ENCODE results near the gene PEX7.
A peak's percentile ranks its signal among the peaks of the same experiment; 100 is the strongest.
"Not testable (repeated sequence)": the region's sequence is repeated elsewhere in the genome, so short reads cannot be mapped to it uniquely, and the experiment has no call there.

PEX7 gene

DNA sequence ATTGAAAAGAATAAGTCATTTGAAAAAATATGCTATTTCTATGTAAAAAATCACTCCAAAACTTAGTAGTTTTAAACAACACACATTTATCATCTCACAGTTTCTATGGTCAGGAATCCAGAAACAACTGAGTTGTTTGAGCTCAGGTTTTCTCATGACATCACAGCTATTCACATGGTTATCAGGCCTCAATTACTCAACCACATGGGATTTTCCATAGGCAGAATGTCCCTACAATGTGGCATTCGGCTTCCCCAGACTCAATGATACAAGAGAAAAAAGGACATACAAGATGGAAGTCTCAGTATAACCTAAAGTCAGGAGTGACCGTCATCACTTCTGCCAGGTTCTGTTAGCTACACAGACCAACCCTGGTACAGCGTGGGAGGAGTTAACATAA lies 96.3 kb downstream of the PEX7 start:
- no peak for DNase-seq

DNA sequence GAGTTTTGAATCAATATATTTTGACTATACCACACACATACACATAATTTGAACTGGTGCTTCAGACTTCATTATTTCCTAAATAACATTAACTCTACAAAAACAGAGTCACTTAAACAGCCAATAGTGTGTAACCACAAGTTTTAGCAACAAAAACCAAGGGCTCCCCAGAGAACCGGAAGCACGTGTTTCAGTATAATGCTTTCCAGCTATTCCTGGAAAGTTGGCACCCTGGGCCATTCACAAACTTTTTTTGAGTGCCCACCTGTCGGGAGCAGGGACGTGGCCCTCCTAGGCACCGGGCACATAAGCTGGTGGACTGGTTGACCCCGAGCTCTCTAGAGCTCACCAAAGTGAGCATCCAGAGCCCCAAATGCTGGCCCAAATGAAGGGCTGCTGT lies 97.8 kb downstream of the PEX7 start:
- no peak for DNase-seq

DNA sequence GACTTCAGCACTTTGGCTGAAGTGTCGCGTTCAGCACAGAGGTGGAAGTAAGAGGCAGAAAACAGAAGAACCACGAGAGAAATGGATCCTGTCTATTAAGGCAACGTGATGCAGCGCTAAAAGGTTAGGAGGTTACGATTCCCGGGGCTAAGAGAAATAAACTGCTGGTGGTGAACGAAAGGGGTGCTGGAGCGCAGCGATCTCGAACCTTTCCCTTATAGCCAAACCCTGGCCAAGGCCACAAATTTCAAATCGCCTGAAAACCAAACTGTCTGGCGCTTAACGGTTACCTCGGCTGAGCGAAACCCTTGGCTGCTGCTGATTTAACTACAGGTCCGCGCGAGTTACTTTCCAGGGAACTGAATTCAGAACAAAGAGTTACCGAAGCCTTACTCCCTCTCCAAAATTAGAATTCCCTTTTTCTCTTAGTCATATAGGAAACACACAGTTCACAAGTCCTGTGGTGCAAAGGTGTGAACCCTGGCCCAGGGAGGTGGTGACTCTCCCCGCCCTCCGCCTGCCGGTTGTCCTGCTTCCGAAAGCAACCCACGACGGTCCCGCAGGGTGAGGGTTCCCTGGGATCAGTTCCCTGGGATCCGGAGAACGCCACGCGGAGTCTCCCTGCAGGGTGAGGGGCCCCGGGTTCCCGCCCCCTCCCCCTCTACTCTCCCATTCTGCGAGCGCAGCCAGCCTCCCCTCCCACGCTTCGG lies 98.4 kb downstream of the PEX7 start:
- DNase-seq = peak; percentile 65

DNA sequence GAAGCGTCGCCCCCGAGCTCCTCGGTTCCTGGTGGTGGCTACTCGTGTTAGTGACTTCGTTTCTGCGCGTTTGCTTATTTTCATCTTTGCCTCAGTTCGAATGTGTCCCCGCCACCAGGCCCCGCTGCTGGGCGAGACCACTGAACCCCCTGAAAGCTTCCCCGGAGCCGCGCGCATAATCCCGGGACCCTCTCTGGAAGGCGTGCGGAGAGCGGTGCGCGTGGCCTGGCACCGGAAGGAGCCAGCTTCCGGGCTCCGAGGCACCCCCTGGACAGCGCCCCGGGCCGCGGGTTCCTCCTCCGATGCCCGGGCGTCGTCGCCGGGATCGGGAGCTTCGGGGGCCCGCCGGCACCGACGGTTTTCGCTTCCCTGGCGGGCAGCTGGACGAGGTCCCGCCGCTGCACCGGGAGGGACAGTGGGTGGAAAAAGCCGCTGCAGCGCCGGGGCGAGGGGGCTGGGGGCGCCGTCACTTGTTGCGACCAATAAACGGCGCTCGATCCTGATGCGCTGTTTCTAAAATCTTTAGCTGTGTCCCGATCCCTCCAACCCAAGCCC lies 99.1 kb downstream of the PEX7 start:
- peak; percentile 61 for DNase-seq

DNA sequence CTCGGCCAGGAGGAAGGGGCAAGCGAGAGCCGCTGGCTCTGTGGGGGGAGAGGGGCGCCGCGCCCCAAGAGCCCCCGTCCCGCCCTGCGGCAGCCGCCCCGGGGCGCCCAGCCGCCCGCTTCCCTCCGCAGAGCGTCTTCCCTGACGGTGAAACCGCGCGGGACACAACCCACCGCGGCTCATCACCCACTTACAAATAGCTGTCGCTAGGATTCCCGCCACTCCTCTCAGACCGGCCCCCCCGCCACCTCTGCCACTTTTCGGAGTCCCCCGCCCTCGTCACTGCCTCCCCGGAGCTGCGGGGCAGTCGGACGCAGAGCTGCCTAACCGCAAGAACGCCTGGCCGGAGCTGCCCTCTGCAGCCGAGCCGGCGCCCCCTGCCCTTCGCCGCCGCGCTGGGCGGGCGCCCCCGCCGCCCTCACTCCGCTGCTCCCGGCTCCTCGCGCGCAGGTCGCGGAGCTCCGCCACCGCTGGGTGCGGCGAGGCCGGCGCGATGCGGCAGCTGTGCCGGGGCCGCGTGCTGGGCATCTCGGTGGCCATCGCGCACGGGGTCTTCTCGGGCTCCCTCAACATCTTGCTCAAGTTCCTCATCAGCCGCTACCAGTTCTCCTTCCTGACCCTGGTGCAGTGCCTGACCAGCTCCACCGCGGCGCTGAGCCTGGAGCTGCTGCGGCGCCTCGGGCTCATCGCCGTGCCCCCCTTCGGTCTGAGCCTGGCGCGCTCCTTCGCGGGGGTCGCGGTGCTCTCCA lies 99.7 kb downstream of the PEX7 start, which contains the start of gene SLC35D3:
TSS of gene SLC35D3 (plus strand) at position 366 of the 749 bp plus-strand sequence. CDS start at position 494, 128 bp downstream.
- peak; percentile 69 for DNase-seq

DNA sequence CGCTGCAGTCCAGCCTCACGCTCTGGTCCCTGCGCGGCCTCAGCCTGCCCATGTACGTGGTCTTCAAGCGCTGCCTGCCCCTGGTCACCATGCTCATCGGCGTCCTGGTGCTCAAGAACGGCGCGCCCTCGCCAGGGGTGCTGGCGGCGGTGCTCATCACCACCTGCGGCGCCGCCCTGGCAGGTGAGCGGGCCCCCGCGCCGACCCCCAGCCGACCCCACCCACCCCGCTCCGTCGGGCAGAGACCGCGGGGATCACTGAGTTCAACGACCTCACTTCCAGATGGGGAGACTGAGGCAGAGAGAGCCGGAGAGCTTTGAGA lies 100.3 kb downstream of the PEX7 start:
- DNase-seq = no peak

DNA sequence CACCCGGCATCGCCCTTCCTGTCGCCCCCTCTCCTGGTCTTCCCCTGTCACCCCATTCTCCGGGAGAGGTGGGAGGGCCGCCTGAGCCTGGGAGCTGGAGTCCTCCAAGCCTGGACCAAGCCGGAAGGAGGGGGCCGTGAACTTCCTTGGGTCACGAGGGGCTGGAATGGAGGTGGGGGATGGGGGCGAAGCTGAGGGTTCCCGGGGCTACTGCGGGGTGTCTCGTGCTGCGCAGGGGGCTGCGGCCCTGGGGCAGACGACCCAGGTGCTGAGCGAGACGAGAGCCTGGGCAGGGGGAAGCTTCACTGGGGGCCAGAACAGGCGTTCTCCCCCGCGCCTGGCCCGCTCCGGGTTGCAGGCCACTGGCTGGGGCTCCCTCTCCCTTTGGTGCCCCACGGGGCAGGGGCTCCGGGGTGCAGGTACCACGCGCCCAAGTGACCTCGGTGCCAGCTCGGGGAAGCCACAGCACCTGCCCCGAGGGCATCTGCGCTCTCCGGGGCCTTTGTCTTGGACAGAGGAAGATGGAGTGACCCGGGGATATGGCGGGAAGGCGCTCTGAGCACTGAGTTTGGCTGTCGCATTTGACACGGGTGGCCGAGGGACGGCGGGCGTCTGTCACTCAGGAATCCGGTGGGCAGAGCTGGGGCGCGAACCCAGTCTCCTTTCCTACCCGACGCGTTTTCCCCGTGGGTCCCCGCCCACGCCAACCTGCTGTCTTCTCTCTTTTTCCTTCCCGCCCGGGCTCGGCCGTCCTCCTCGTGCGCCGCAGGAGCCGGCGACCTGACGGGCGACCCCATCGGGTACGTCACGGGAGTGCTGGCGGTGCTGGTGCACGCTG lies 100.9 kb downstream of the PEX7 start:
- DNase-seq = peak; percentile 66

DNA sequence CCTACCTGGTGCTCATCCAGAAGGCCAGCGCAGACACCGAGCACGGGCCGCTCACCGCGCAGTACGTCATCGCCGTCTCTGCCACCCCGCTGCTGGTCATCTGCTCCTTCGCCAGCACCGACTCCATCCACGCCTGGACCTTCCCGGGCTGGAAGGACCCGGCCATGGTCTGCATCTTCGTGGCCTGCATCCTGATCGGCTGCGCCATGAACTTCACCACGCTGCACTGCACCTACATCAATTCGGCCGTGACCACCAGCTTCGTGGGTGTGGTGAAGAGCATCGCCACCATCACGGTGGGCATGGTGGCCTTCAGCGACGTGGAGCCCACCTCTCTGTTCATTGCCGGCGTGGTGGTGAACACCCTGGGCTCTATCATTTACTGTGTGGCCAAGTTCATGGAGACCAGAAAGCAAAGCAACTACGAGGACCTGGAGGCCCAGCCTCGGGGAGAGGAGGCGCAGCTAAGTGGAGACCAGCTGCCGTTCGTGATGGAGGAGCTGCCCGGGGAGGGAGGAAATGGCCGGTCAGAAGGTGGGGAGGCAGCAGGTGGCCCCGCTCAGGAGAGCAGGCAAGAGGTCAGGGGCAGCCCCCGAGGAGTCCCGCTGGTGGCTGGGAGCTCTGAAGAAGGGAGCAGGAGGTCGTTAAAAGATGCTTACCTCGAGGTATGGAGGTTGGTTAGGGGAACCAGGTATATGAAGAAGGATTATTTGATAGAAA lies 101.7 kb downstream of the PEX7 start:
- DNase-seq = no peak

DNA sequence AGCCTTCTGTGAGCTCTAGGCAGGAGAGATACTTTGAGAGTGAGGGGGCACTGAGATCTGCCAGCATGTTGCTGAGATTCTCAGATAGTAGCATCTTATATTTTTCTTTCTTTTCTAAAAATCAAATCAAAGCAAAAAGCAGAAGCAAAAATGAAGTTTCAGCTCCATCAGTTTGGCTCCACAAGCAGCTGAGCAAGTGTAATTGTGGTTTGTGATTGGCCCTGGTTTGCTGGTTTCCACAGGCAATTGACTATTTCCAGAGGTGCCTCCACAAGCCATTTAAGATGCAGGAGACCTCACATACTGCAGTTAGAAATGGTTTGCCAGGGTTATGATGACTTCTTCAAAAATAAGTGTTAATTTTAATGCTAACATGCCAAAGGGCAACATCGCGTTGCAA lies 104.0 kb downstream of the PEX7 start:
- no peak for DNase-seq

DNA sequence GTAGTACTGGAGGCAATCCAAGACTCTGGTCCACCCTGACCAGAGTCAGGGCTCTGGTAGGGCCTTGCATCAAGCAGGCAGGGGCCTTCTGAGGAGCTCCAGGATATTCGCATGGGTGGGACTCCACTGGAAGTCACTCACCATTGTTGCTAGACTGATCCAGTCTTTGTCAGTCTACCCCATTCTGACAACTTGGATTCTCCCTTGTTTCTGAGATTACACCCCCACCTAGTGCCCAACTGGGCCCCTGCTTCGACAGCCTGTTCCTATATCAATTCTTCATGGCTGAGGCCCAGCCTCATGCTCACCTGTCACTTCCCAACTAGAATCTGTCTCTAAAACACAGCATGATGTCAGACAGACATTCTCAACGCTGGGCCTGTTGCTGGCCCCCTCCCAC lies 104.9 kb downstream of the PEX7 start:
- no peak for DNase-seq

DNA sequence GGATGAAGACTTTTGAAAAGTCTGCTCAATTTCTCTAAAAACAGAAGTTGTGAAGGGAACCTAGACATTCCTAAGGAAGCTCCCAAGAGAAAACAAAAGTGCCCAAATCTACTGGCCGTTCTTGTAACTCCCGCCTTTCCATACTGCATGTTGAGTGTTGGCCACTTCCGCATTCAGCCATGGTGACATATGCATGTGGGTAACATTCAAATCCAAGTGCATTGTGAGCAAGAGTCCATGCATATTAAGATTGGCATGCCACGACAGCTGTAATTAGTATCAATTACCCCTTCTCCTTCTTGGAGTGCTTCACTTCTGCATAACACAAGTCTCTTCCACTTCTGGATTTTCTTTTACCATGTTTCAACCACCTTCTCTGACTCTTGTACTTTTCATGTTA lies 108.1 kb downstream of the PEX7 start:
- no peak for DNase-seq

DNA sequence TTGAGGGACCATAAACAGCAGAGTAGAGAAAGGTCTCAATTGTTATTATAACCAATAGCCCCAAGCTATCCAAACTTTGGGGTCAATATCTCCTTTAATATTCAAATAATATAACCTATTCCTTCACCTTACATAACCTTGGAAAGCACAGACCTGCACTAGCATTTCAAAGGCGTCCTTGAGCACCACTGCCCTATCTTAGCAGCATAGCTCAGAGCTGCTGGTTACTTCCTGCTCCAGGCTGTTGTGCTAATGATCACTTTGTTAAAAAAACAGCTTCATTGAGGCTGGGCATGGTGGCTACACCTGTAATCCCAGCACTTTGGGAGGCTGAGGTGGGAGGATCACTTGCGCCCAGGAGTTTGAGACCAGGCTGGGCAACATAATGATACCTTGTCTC lies 110.2 kb downstream of the PEX7 start:
- DNase-seq = no peak

DNA sequence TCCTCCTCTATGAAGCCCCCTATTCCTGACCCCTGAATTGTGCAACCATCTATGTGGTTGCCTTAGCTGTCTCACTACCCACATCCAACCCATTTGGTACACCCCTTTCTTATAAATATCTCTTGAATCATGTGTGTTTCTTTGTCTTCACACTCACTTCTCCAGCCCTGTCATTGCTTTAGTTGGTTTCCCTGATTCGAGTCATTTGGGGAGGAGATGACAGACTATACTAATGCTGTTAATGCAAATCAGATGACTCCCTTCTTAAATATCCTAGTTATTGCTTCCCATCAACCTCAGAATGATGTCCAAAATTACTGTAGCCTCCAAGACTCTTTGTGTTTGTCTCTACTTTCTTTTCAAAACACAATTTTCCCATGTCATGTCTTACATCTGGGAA lies 122.7 kb downstream of the PEX7 start:
- DNase-seq = no peak

DNA sequence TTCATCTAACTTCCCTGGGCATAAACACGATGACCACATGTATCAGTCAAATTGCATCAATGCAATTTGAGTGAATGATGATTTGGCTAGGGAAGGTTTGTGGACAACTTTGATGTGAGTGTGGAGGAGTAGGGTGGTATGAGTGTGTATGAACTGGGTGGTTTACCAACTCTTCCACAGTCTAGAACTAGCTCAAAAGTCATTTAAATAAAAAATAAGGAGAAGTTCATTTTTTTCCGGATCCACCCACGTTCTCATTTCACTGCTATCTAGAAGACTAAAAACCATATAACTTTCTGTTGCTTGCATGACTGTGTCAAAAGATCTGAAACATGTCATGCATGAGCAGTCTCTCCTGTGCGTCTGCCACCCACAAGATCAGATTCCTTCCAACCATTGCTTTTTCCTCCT lies 123.3 kb downstream of the PEX7 start:
- DNase-seq = no peak

DNA sequence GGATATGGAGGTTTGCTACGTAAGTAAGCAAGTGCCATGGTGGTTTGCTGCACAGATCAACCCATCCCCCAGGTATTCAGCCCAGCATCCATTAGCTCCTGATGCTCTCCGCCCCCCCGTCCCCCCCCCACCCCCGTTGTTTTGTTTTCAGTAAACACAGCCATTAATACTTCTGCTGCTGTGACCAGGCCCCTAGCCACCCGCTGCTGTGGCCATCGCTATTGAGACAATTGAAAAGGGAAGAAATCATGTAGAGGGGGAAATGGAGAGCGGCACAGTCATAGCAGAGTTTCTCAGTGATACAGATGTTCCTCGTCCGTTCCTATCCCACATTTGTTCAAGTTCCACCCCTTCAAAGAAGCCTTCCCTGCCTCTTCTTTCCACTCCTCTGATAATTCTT lies 124.6 kb downstream of the PEX7 start:
- DNase-seq = no peak

DNA sequence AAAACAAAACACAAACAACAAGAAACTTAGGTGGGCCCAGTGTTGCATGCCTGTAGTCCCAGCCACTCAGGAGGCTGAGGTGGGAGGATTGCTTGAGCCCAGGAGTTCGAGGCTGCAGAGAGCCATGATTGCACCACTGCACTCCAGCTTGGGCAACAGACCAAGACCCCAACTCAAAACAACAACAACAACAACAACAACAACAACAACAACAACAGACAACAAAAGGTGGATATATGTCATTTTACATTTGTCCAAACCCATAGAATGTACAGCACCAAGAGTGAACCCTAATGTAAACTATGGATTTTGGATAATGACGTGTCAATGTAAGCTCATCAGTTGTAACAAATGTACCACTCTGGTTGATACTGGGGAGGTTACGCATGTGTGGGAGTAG lies 127.6 kb downstream of the PEX7 start:
- not testable (repeated sequence) for DNase-seq

DNA sequence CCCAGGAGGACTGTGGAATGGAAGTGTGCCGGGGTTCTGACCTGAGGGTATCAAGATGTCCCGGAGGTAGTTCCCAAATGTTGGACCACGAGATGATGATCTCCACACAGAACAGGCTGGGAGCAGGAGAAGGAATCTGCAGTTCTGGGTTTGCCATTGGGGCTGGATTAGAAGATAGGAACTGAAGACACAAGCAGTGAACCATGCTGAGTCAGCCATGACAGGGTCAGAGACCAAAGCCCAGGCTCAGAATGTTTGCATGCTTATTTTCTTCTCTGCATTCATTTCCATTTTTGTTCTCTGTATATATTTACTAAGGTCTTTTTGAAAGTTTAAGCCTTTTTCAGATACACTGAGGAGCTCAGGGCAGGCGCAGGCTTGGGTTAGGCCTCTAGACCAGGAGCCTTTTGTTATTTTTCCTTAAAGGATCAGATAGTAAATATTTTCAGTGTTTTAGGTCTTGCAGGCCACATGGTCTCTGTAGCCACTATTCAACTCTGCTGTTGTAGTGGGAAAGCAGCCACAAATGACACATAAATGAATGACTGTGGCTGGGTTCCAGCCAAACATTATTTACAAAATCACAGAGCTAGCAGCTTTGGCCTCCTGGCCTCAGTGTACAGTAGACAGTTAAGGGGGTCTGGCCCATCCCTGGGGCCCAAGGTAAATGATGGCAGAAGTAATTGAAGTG lies 128.2 kb downstream of the PEX7 start:
- no peak for DNase-seq

DNA sequence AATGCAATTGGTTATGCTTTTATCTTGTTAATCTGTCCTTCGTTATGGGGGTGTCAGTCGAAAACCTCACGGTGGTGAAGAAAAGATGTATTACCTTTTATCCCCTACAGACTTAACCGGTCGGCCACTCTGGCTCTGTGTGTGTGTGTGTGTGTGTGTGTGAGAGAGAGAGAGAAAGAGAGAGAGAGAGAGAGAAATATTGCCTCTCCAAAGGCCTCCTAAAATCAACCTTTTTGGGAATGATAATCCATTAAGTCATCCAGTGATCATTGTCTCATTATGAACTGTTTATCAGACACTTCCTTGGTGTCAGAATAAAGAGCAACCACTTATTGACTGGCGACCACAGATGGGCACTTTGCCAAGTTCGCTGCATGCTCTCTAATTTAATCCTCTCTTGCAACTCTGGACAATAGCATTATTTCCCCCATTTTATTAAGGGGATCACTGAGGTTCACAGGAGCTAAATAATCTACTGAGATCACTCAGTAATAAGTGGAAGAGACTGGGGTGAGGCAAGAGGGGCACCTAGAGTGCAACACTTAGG lies 130.4 kb downstream of the PEX7 start:
- DNase-seq = no peak

DNA sequence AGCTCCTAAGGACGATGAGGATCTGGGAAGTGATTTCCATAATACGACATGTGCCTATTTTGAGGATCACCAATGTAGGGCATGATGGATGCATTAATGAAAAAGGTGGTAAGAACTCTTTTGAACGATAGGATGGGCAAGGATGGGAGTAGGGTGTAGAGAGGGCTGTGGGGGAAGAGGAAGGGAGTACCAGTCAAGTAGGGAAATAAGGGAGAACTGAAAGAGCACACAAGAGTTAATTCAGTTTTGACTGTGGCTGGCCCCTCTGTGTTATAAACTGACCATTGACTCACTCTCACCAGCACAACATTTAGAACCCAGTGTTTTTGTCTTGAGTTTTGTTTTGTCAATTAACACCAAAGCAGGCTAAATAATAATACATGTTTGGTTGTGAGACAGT lies 132.7 kb downstream of the PEX7 start:
- DNase-seq = no peak

DNA sequence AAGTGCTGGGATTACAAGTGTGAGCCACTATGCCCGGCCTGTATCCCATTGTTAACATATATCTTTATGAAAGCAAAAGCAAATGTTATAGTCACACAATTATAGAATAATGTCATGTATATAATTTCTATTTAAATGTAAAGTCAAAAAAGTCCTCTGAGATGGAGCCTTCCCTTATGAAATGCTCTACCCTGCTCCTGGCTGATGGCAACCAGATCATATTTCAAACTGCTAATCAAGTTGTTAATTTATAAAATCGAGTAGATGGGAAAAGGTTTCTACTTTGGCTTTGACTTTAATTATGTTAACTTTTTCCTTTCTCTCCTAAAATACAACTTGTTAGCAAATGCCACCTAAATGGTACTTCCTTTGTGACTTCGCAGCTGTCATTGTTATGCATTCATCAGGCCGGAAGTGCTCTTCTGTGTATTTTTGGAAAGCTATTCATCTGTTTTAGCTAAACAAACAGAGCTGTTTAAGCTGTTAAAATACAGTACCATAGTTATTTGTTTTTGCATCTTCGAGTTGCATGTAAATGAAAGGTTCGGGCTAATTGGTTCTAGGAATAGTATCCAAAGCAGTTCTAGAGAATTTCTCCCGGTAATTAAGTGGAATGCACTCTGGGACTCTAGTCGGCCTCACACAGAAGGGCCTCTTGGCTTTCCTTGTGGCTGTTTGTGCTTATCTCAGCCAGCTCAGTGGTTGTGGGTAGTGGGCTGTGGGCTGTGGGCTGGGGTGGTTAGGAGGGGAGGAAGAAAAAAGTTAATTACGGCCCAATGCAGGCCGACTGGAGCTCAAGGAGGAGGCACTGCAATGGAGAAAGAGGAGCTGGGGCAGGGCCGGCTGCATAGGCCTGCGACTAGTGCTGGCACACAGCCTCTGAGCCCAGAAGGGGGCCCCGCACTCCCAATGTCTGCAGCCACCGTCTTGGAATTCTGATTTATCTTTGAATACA lies 134.5 kb downstream of the PEX7 start:
- DNase-seq = no peak

DNA sequence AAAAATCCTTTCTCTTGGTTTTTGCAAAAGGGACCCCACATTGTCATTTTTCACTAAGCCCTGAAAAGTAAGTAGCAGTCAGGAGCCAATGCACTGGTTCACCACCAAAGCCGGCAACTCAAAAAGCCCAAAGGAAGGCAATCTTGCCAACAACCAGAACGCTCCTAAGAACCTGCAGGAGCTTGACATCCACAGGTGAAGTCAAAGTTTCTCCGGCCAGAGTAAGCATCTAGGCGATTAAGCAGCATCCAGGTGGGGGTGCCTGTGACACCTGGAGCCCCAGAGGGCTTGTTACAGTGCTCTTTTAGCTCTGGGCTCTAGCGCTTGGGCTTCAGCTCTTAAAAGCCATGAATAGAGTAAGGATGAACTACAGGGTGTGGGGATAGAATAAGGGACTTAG lies 135.8 kb downstream of the PEX7 start:
- DNase-seq = no peak

Data from activated CD8-positive, alpha-beta memory T cell treated with anti-CD3 and anti-CD28 coated beads for 24 hours (primary cell).